ENCODE results near the gene PLCZ1.

The PLCZ1 gene

DNA sequence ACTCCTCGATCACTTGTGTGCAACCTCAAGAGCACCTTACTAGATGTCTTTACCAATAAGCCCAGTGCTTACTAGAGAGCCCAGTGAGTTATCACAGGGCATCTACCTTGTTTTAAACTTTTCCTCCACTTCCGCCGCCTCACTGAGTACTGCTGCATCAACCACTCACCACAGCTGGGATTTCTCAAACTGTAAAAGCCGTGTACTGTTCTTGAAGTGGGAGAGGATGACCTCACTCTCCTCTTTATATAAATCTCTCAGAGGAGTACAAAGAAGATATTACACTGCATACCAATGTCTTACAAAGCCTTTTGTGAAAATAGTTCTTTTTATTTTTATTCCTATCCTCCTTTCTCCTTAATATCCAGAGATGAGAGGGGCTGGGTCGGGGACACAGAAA, 94.1 kb downstream of the PLCZ1 start:
- no peak overlapping the region for H4K8ac ChIP-seq (ENCODE audit: low read depth, low read length)
- no peaks in the 10 kb centered on the region for H3K79me1 ChIP-seq (ENCODE audit: low read length)
- H3K4me1 ChIP-seq (ENCODE audit: control insufficient read depth in 1 of 2, insufficient read depth in 2 of 2, low read length in 2 of 2): no peaks in the 10 kb centered on the region
- H3K4ac ChIP-seq (ENCODE audit: low read depth, low read length): no peak overlapping the region
- no peak overlapping the region for H2AFZ ChIP-seq (ENCODE audit: insufficient read depth, low read length, poor library complexity)
- no peak overlapping the region for H4K91ac ChIP-seq (ENCODE audit: low read depth, low read length)
- no peak overlapping the region for H3K4me2 ChIP-seq (ENCODE audit: low read length)
- no peaks in the 10 kb centered on the region for H3K27me3 ChIP-seq (ENCODE audit: insufficient read depth, low read length)
- no peak overlapping the region for H2BK5ac ChIP-seq (ENCODE audit: low read depth, low read length, poor library complexity)
- H3K9me3 ChIP-seq (ENCODE audit: insufficient read depth, low read depth, low read length): no peaks in the 10 kb centered on the region
- no peaks in the 10 kb centered on the region for H3K79me2 ChIP-seq (ENCODE audit: control insufficient read depth, insufficient read depth, low read length, poor library complexity)
- H3K23ac ChIP-seq (ENCODE audit: low read length): no peak overlapping the region
- no peak overlapping the region for H2AK5ac ChIP-seq (ENCODE audit: low read length)
- no peak overlapping the region for H3K27ac ChIP-seq (ENCODE audit: low read depth, low read length)
- no CpG with 5 or more reads among the region's 5 CpGs for WGBS (ENCODE audit: extremely low coverage, insufficient coverage, insufficient read length)
- H4K12ac ChIP-seq (ENCODE audit: low read depth, low read length): no peak overlapping the region
- no peak for DNase-seq
- no peak overlapping the region for H3K14ac ChIP-seq (ENCODE audit: low read length)
- no peak overlapping the region for H2BK120ac ChIP-seq (ENCODE audit: insufficient read depth, low read length, poor library complexity)
- H3K36me3 ChIP-seq (ENCODE audit: control insufficient read depth in 1 of 2, insufficient read depth in 2 of 2, low read length in 2 of 2): no peaks in the 10 kb centered on the region
- H3K4me3 ChIP-seq (ENCODE audit: low read depth, low read length): no peak overlapping the region
- no peak overlapping the region for H2BK12ac ChIP-seq (ENCODE audit: low read length)
- H3K9ac ChIP-seq (ENCODE audit: low read length): no peak overlapping the region
- H3K18ac ChIP-seq (ENCODE audit: low read length): no peak overlapping the region

DNA sequence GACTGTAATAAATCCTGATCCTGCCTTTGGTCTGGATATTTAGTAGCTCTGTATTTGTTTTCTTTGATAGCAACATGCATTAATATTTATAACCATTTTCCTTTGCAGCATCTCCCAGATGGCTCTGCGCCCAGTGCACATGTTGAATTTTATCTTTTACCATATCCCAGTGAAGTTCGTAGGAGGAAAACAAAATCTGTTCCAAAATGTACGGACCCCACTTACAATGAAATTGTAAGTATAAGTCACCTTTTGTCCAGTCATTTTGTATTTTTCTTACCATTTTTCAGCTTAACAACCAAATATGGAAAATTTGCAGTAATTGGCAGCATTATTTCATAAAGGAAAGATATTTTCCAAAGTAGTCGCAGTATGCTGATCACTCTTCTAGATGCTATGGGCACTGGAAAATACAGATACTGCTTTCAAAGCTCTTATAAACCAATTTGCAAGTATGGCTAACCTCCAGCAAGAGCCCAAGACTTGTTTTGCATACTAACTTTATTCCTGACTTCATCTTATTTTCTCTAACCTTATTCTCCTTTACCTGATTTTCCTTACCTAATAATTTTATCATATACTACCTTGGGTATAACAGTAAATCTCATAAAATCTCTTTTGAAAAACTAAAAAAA, 97.4 kb downstream of the PLCZ1 start:
- no peak overlapping the region for H2BK12ac ChIP-seq (ENCODE audit: low read length)

DNA sequence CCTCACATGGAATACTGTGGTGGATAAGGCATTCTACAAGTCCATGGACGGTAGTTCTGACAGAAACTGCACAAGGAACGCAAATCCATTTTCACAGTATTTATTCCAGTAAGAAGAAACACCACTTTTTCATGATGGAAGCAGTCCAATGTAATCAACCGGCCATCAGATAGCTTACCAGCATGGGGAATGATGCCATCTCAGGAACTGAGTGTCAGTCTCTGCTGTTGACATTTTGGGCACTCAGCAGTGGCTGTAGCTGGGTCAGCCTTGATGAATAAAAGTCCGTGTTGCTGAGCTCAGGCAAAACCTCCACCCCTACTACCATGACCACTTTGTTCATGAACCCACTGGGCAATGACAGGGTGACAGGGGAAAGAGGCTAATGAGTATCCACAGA, 103.4 kb downstream of the PLCZ1 start:
- H2AFZ ChIP-seq (ENCODE audit: insufficient read depth, low read length, poor library complexity): no peak overlapping the region
- H3K27ac ChIP-seq (ENCODE audit: low read depth, low read length): no peak overlapping the region
- H3K36me3 ChIP-seq (ENCODE audit: control insufficient read depth in 1 of 2, insufficient read depth in 2 of 2, low read length in 2 of 2): no peaks in the 10 kb centered on the region
- no peaks in the 10 kb centered on the region for H3K27me3 ChIP-seq (ENCODE audit: insufficient read depth, low read length)
- H3K23ac ChIP-seq (ENCODE audit: low read length): no peak overlapping the region
- no peak for DNase-seq
- no peak overlapping the region for H3K4me2 ChIP-seq (ENCODE audit: low read length)
- no peak overlapping the region for H3K4ac ChIP-seq (ENCODE audit: low read depth, low read length)
- H2AK5ac ChIP-seq (ENCODE audit: low read length): no peak overlapping the region
- H3K9me3 ChIP-seq (ENCODE audit: insufficient read depth, low read depth, low read length): peaks cover 3% of the 10 kb centered on the region
- H2BK5ac ChIP-seq (ENCODE audit: low read depth, low read length, poor library complexity): no peak overlapping the region
- no CpG with 5 or more reads among the region's 4 CpGs for WGBS (ENCODE audit: extremely low coverage, insufficient coverage, insufficient read length)
- H3K79me2 ChIP-seq (ENCODE audit: control insufficient read depth, insufficient read depth, low read length, poor library complexity): no peaks in the 10 kb centered on the region
- no peak overlapping the region for H3K14ac ChIP-seq (ENCODE audit: low read length)
- H4K8ac ChIP-seq (ENCODE audit: low read depth, low read length): no peak overlapping the region
- H2BK120ac ChIP-seq (ENCODE audit: insufficient read depth, low read length, poor library complexity): no peak overlapping the region
- H4K91ac ChIP-seq (ENCODE audit: low read depth, low read length): no peak overlapping the region
- H3K79me1 ChIP-seq (ENCODE audit: low read length): no peaks in the 10 kb centered on the region
- H3K9ac ChIP-seq (ENCODE audit: low read length): no peak overlapping the region
- no peak overlapping the region for H3K18ac ChIP-seq (ENCODE audit: low read length)
- no peak overlapping the region for H4K12ac ChIP-seq (ENCODE audit: low read depth, low read length)
- no peaks in the 10 kb centered on the region for H3K4me1 ChIP-seq (ENCODE audit: control insufficient read depth in 1 of 2, insufficient read depth in 2 of 2, low read length in 2 of 2)
- H3K4me3 ChIP-seq (ENCODE audit: low read depth, low read length): no peak overlapping the region
- H2BK12ac ChIP-seq (ENCODE audit: low read length): no peak overlapping the region

More for the DNA sequence above, 97.4 kb downstream of the PLCZ1 start:
- H4K12ac ChIP-seq (ENCODE audit: low read depth, low read length): no peak overlapping the region
- no peaks in the 10 kb centered on the region for H3K36me3 ChIP-seq (ENCODE audit: control insufficient read depth in 1 of 2, insufficient read depth in 2 of 2, low read length in 2 of 2)
- no peak overlapping the region for H3K4me3 ChIP-seq (ENCODE audit: low read depth, low read length)
- no peak overlapping the region for H2AFZ ChIP-seq (ENCODE audit: insufficient read depth, low read length, poor library complexity)
- no peak overlapping the region for H3K23ac ChIP-seq (ENCODE audit: low read length)
- no peak overlapping the region for H3K4ac ChIP-seq (ENCODE audit: low read depth, low read length)
- H3K9me3 ChIP-seq (ENCODE audit: insufficient read depth, low read depth, low read length): no peaks in the 10 kb centered on the region
- H3K79me2 ChIP-seq (ENCODE audit: control insufficient read depth, insufficient read depth, low read length, poor library complexity): no peaks in the 10 kb centered on the region
- no peak for DNase-seq
- no peak overlapping the region for H3K4me2 ChIP-seq (ENCODE audit: low read length)
- H3K4me1 ChIP-seq (ENCODE audit: control insufficient read depth in 1 of 2, insufficient read depth in 2 of 2, low read length in 2 of 2): no peaks in the 10 kb centered on the region
- H4K91ac ChIP-seq (ENCODE audit: low read depth, low read length): no peak overlapping the region
- no peaks in the 10 kb centered on the region for H3K27me3 ChIP-seq (ENCODE audit: insufficient read depth, low read length)
- H3K9ac ChIP-seq (ENCODE audit: low read length): no peak overlapping the region
- no peak overlapping the region for H3K14ac ChIP-seq (ENCODE audit: low read length)
- no peaks in the 10 kb centered on the region for H3K79me1 ChIP-seq (ENCODE audit: low read length)
- H3K27ac ChIP-seq (ENCODE audit: low read depth, low read length): no peak overlapping the region
- H2BK5ac ChIP-seq (ENCODE audit: low read depth, low read length, poor library complexity): no peak overlapping the region
- H2BK120ac ChIP-seq (ENCODE audit: insufficient read depth, low read length, poor library complexity): no peak overlapping the region
- H4K8ac ChIP-seq (ENCODE audit: low read depth, low read length): no peak overlapping the region
- no peak overlapping the region for H3K18ac ChIP-seq (ENCODE audit: low read length)
- H2AK5ac ChIP-seq (ENCODE audit: low read length): no peak overlapping the region
- WGBS (ENCODE audit: extremely low coverage, insufficient coverage, insufficient read length): no CpG with 5 or more reads among the region's 4 CpGs
